Stimulated activated CD8-positive, alpha-beta memory T cell treated with anti-CD3 and anti-CD28 coated beads, Interleukin-15, amount 100 ng/mL, for 48 hours (primary cell): ENCODE data around the gene MTHFD1.

Source experiments
- DNase-seq, 2 donors: peaks; one replicate each; pipeline ENCODE4 v3.0.0-alpha.2; 2020; ENCODE audit warnings: low read depth in 2 of 2

MTHFD1 gene

GRCh38 chr14:64495252-64495651, 107.1 kb downstream of the MTHFD1 start:
- no peak for DNase-seq

GRCh38 chr14:64496764-64497163, 108.6 kb downstream of the MTHFD1 start:
- no peak for DNase-seq

GRCh38 chr14:64500088-64500487, 111.9 kb downstream of the MTHFD1 start:
- no peak for DNase-seq

GRCh38 chr14:64501411-64502171, 113.4 kb downstream of the MTHFD1 start:
- no peak for DNase-seq

DNA sequence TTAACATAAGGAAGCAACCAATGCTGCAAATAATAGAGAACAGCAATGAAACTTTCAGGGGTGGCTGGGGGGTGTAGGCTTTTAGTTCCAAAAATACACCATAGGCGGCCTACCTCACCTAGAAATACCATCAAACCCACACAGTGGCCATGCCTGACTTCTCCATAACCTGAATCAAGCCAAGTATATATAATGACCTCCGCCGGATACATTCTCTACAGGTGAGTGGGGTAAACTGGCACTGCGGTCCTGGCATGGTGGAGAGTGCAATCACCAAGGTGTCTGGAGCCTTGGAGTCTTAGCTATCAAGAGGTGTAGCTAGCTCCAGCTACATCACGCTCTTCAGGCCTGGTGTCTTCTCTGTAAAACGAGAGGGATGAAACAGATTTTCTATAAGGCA, 114.3 kb downstream of the MTHFD1 start:
- DNase-seq, result no peak

GRCh38 chr14:64502887-64503433, 114.8 kb downstream of the MTHFD1 start:
- no peak for DNase-seq

DNA sequence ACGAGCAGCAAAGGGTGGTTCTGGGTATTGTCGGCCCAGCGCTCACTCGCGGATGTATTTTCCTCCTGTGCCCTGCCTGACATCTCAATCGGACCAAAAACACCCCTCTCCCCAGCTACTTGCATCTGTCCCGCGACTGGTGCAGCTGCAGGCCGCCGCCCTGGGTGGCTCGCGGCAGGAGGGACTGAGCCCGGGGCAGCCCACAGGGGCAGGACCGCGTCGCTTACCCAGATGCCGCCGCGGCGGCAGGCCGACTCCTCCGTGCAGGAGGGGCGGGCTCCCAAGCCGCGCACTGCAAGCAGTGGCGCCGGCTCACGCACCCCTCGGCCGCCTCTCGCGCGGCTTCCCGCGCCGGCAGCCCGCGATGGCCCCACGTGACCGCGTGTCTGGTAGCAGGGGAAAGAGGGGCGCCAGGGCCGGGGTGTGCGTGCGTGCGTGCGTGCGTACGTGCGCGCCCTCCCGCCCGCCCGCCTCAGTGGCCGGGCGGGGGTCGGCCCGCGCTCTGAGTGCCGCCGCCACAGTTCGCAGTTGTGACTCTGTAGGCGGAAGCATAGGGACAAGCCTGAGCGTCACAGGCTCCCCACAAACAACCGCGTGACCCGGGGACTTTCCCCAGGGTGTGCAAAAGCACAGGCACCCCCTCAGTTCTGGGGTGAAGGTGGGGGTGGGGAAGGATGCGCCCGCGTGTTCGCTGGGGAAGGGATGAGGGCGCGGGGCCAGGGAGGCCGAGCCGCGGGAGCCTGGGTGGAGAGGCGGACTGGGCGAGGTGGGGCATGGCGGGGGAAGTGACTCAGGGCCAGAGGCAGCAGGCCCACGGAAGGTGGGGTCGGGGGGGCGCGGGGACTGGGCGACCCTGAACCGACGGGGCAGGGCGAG, 115.5 kb downstream of the MTHFD1 start, which contains the start of gene ZBTB25:
ZBTB25 (minus strand) TSS at position 405 of the 876 bp plus-strand sequence. CDS start 13,305 bp downstream, outside the sequence.
- DNase-seq, result peak; percentile 91 to 93

GRCh38 chr14:64504310-64504896, 116.2 kb downstream of the MTHFD1 start, which contains the start of gene ZBTB1:
Gene ZBTB1, plus strand, starts transcription at chr14:64504770. Its CDS starts 16,735 bp downstream, at chr14:64521505.
- peak; percentile 86 to 88 for DNase-seq

GRCh38 chr14:64504897-64505794, 117.0 kb downstream of the MTHFD1 start:
- peak; percentile 79 to 81 for DNase-seq

GRCh38 chr14:64506721-64507120, 118.6 kb downstream of the MTHFD1 start:
- DNase-seq, result no peak

GRCh38 chr14:64507376-64508156, 119.4 kb downstream of the MTHFD1 start:
- DNase-seq, result peak in 1 of 2 donors; percentile 22

DNA sequence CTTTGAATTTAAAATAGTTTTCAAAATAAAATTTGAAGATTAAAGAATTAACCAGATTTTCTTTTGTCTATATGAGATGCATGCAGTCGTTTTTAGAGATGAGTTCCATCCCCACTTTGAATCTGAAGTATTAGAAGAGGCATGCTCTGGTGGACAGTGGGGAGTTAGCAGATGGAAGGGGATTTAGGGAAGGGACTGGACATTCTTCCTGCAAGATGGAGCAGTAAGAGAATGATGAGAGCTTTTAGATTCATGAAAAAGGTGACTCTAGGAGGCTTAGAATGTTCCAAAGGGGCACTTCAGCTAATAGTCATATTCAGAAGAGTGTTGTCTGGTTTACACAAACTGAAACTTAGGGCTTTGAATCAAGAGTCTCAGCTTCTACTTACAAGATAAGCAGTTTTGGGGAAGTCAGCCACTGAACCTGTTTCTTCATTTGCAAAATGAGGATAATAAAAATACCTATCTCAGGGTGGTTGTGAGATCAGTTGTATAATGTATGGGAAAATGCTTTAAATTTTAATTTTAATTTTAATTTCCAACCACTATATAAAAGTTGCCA, 120.1 kb downstream of the MTHFD1 start:
- no peak for DNase-seq

GRCh38 chr14:64509036-64509435, 120.9 kb downstream of the MTHFD1 start:
- no peak for DNase-seq
